GM18502 (cell line): ENCODE results near the gene LATS1.
"Not testable (repeated sequence)": the region's sequence is repeated elsewhere in the genome, so short reads cannot be mapped to it uniquely, and the experiment has no call there.

ENCODE experiments used
- ATAC-seq: cut with Tn5 transposase; IDR thresholded peaks from one replicate; pipeline ENCODE4 v1.9.1; 2021; ENCODE audit warnings: mild to moderate bottlenecking; ENCODE audit not compliant: unreplicated experiment, poor library complexity

The LATS1 gene

DNA sequence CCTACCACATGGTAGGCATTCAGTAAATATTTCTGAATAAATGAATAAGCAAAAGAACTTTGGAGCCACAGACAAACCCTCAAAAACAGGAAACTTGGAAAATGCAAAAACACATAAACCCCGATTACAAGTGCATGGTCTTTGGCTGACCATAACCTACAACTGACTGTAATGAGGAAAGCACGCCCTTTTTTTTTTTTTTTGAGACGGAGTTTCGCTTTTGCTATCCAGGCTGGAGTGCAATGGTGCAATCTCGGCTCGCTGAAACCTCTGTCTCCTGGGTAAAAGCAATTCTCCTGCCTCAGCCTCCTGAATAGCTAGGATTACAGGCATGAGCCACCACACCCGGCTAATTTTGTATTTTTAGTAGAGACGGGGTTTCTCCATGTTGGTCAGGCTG is 11.9 kb upstream of the LATS1 start:
- no peak for ATAC-seq

DNA sequence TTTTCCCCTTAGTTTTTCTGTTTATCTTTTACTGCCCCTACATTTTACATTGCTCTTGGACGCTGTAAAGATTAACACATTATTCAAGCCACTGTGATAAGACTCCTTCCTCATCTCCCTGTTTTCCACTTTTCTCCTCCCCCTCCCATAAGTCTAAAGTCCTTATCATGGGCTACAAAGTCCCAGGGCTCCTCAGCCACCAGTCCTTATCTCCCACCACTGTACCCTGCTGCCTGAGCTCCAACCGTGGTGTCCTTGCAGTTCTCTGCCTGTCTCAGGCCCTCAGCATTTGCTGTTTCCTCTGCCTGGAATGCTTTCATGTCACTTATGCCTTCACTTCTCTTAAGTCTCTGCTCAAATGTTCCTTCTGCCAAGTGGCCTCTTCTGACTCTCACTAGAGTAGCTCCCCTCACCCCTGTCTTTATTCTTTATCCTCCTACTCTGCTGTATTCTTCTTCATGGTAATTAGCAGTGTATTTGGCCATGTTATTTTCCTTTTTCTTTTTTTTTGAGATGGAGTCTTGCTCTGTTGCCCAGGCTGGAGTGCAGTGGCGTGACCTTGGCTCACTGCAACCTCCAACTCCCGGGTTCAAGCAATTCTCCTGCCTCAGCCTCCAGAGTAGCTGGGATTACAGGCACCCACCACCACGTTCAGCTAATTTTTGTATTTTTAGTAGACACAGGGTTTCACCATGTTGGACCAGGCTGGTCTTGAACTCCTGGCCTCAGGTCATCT is 10.8 kb upstream of the LATS1 start:
- no peak for ATAC-seq

GRCh38 chr6:149727793-149728498 is 10.0 kb upstream of the LATS1 start:
- ATAC-seq = no peak

- no peak for ATAC-seq
Measured at GRCh38 chr6:149725785-149726184, 7.9 kb upstream of the LATS1 start.

DNA sequence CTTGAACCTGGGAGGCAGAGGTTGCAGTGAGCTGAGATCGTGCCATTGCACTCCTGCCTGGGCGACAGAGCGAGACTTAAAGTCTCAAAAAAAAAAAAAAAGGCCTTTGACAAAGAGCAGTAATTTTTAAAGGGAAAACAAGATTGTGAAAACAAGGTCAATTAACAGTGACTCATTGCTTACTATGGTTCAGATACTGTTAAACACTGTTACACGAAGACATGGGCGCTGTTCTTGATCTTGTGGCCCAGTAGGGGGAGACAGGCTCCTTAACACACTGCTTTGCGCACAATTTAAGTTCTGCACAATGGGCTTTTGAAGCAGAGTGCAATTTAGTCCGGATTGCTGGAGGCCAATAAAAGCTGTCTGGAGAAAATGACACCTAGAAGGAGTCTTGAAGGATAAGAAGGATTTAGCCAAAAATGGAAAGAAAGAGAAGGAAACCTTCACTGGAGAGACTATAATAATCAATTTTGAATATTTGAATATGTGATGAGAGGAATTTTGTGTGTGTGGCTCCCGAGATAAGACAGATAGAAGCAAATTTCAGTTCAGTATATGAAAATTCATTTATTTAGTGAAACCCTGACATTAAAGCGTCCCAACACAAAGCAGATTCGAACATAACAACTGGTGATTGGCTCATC is 6.0 kb upstream of the LATS1 start:
- ATAC-seq = peak; percentile 80

DNA sequence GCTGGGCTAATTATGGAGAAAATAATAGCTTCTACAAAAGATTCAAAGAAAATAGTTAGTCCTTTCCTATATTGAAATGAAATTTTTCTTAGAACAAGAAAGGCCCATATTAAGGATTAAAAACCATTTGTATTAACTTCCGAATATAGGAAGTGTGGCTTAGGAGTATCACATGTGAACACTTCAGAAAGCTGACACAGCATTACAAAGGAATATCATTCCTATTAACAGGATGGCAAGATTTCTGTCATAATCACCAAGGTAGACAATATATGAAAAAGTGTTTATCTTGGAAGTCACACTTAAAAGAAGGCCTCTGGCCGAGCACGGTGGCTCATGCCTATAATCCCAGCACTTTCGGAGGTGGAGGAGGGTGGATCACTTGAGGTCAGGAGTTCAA is 5.4 kb upstream of the LATS1 start:
- no peak for ATAC-seq

GRCh38 chr6:149719531-149719930 is 1.6 kb upstream of the LATS1 start:
- no peak for ATAC-seq

DNA sequence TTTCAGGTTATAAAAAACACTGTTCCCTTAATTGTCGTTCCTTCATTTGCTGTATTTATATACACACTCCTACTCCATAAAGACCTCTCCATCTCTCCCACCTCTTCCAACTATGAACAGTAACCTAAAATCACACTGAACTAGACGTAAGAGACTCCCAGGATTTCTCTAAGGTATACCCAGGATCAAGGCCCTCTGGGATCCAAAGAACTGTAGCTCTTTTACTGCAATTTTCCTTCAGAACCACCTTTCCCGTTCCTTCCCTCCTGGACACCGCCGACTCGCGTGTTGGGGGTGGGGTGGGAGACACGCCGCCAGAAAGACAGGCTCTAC is 680 bp downstream of the LATS1 start:
- ATAC-seq = no peak

- no peak for ATAC-seq
Measured at GRCh38 chr6:149716181-149716963, 1.5 kb downstream of the LATS1 start.

DNA sequence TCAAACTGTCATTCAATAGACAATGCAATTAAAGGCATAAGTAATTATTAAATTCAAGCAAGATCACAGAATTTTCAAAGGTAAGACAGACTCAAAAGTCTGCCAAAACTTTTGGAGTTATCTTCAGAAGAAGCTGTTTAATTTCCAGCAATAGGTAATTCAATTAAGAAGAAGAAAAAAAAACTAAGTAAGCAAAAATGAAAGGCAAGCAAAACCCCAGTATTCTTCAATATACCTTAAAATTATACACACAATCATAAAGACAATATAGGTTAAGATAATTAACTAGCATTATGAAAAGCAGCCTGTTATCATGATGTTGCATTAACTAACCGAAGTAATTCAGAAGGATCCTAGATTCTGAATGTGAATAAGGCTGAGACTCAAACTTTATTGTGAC is 3.5 kb downstream of the LATS1 start:
- no peak for ATAC-seq

- no peak for ATAC-seq
Measured at GRCh38 chr6:149711711-149712110, 6.2 kb downstream of the LATS1 start.

DNA sequence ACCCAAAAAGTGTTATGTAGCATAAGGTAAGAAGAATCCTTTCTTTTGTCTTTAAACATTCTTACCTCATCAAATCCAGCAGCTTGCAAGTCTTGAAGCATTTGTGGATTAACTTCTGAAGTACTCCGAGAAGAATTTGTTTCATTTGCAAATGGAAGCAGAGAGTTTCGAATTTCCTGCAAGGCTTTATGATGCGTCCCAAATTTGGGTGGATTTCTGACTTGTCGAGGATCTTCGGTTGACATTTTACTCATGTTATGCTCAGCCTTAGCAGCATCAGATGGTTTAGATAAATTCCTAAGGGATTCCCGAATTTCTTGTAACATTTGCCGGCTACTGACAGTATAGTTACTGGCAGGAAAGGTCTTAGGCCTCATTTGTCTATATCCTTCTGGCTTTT is 16.2 kb downstream of the LATS1 start:
- ATAC-seq = no peak

- ATAC-seq = no peak
Measured at GRCh38 chr6:149699150-149699549, 18.8 kb downstream of the LATS1 start.

- ATAC-seq = no peak
Measured at GRCh38 chr6:149698175-149698574, 19.7 kb downstream of the LATS1 start.

GRCh38 chr6:149696901-149697300 is 21.0 kb downstream of the LATS1 start:
- ATAC-seq = no peak

- no peak for ATAC-seq
Measured at GRCh38 chr6:149694921-149695320, 23.0 kb downstream of the LATS1 start.

DNA sequence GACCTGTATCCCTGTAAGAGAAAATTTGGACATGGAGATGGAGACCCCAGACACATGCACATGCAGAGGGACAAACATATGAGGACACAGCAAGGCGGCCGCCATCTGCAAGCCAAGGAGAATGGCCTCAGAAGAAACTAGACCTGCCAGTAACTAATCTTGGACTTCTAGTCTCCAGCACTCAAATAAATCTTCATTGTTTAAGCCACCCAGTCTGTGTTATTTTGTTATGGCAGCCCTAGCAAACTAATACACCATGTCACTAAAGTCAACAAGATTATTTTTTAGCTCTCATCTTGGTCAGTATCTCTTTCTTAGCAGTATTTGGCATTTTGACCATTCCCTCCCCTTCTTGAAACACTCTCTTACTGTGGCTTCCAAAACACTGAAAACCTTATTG is 26.7 kb downstream of the LATS1 start:
- no peak for ATAC-seq

- ATAC-seq = no peak
Measured at GRCh38 chr6:149686230-149686629, 31.7 kb downstream of the LATS1 start.

- ATAC-seq = no peak
Measured at GRCh38 chr6:149683256-149683859, 34.5 kb downstream of the LATS1 start.

DNA sequence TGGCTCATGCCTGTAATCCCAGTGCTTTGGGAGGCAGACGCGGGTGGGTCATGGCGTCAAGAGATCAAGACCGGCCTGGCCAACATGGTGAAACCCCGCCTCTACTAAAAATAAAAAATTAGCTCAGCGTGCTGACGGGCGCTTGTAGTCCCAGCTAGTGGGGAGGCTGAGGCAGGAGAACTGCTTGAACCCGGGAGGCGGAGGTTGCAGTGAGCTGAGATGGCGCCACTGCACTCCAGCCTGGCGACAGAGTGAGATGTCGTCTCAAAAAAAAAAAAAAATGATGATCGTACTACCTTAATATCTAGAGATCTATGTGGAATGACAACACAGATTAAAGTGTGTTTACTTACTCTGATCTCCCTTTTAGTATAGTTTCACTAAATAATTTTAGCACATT is 36.1 kb downstream of the LATS1 start:
- ATAC-seq = not testable (repeated sequence)
